IPS-18a (cell line): ENCODE data around the gene SOS1.
"Not testable (repeated sequence)": the region's sequence is repeated elsewhere in the genome, so short reads cannot be mapped to it uniquely, and the experiment has no call there.

Experiments used
- H3K27ac ChIP-seq: one replicate; pipeline ENCODE4 v1.5.1; 2013; ENCODE audit warnings: low read length
- H3K27me3 ChIP-seq: one replicate; pipeline ENCODE4 v1.6.1; 2013; ENCODE audit warnings: mild to moderate bottlenecking, low read length; ENCODE audit not compliant: control insufficient read depth, insufficient read depth
- H3K36me3 ChIP-seq: one replicate; pipeline ENCODE4 v1.6.1; 2013; ENCODE audit warnings: low read depth, low read length; ENCODE audit not compliant: control insufficient read depth
- H3K4me1 ChIP-seq: one replicate; pipeline ENCODE4 v1.6.1; 2013; ENCODE audit warnings: low read depth, low read length; ENCODE audit not compliant: control insufficient read depth
- H3K4me3 ChIP-seq: one replicate; pipeline ENCODE4 v1.5.1; 2013; ENCODE audit warnings: low read length
- H3K9ac ChIP-seq: one replicate; pipeline ENCODE4 v1.6.1; 2013; ENCODE audit warnings: mild to moderate bottlenecking, low read length, moderate library complexity
- H3K9me3 ChIP-seq: one replicate; pipeline ENCODE4 v1.6.1; 2013; ENCODE audit warnings: low read depth, low read length; ENCODE audit not compliant: control insufficient read depth

Gene SOS1

DNA sequence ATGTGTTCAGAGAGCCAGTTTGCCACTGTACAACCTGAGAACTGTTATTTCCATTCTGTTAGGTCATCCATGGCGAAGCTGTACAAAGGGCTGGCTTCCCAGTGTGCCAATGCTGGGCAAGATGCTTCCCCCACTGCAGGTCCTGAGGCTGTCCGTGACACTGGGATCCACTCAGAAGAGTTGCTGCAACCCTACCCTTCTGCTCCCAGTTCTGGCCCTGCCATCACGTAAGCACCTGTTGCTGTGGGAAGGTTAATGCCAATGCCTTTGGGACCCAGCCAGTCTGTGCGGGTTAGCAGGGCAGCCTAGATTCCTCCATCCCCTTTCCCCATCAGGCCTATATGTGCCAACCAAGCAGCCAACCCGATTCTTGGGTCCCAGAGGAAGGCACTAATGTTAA, 162.9 kb downstream of the SOS1 start:
- no peaks in the 10 kb centered on the region for H3K9me3 ChIP-seq
- no peaks in the 10 kb centered on the region for H3K4me1 ChIP-seq
- H3K27ac ChIP-seq, result no peak overlapping the region
- H3K27me3 ChIP-seq, result peaks cover 22% of the 10 kb centered on the region
- no peak overlapping the region for H3K4me3 ChIP-seq
- no peaks in the 10 kb centered on the region for H3K36me3 ChIP-seq
- no peak overlapping the region for H3K9ac ChIP-seq

GRCh38 chr2:38951766-38952165, 169.1 kb downstream of the SOS1 start:
- Histone ChIP-seq H3K27me3 (no peaks in the 10 kb centered on the region), H3K9ac (no peak overlapping the region), H3K4me3 (no peak overlapping the region), H3K36me3 (no peaks in the 10 kb centered on the region), H3K27ac (no peak overlapping the region), H3K9me3 (no peaks in the 10 kb centered on the region), H3K4me1 (no peaks in the 10 kb centered on the region)

- no peaks in the 10 kb centered on the region for H3K36me3 ChIP-seq
- H3K9ac ChIP-seq, result no peak overlapping the region
- H3K9me3 ChIP-seq, result no peaks in the 10 kb centered on the region
- no peak overlapping the region for H3K27ac ChIP-seq
- H3K4me3 ChIP-seq, result no peak overlapping the region
- peaks cover 3% of the 10 kb centered on the region for H3K4me1 ChIP-seq
- H3K27me3 ChIP-seq, result no peaks in the 10 kb centered on the region
Measured at GRCh38 chr2:38948995-38949394, 171.9 kb downstream of the SOS1 start.

DNA sequence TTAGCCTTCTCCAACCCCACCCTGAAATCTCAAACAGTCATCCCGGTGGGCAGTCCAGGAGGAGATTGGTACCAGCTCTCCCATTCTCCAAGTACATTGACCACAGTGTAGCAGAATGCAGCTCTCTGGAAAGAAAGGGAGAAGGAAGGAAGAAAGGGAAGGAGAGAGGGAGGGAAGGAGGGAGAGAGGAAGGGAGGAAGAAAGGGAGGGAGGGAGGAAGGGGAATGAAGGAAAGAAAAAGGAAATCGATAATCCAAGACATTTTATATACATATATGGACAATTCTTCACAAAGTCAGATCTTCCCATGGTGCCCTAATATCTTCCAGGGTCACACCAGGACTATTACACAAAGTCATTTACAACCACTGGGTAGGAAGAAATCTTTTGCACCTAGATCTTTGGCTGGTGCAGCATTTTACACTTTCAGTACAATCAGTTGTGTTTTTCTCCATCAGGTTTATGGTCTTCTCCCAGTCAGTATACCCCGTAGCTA, 172.4 kb downstream of the SOS1 start:
- Histone ChIP-seq H3K27me3 (no peaks in the 10 kb centered on the region), H3K27ac (no peak overlapping the region)

GRCh38 chr2:38947241-38948239, 173.3 kb downstream of the SOS1 start:
- Histone ChIP-seq H3K9ac (no peak overlapping the region), H3K9me3 (no peaks in the 10 kb centered on the region), H3K27me3 (no peaks in the 10 kb centered on the region), H3K36me3 (no peaks in the 10 kb centered on the region), H3K4me3 (no peak overlapping the region), H3K27ac (no peak overlapping the region), H3K4me1 (peaks cover 11% of the 10 kb centered on the region)

More for the DNA sequence above, 172.4 kb downstream of the SOS1 start:
- Histone ChIP-seq H3K4me1 (peaks cover 8% of the 10 kb centered on the region), H3K36me3 (no peaks in the 10 kb centered on the region), H3K4me3 (no peak overlapping the region), H3K9ac (no peak overlapping the region), H3K9me3 (no peaks in the 10 kb centered on the region)

DNA sequence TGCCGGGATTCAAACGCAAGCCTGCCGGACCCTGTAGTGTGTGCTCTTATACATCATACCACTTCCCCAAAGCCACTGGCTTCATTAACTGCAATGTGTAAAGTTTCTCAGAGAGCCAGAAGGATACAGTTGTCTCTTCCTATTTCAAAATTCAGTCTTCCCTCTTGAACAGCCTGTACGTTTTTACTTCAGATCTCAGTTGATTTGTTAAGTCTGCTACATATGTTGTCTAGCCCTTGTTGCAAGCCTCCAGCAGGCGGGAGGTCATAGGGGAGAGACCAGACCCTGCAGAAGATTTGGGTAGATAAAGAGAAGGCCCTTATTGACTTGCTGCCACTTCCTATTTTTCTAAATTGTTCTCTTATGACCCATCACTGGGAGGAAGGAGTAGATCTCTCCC, 174.9 kb downstream of the SOS1 start:
- H3K4me3 ChIP-seq, result no peak overlapping the region
- H3K9me3 ChIP-seq, result no peaks in the 10 kb centered on the region
- no peak overlapping the region for H3K9ac ChIP-seq
- peaks cover 11% of the 10 kb centered on the region for H3K4me1 ChIP-seq
- no peak overlapping the region for H3K27ac ChIP-seq
- no peaks in the 10 kb centered on the region for H3K27me3 ChIP-seq
- no peaks in the 10 kb centered on the region for H3K36me3 ChIP-seq

- Histone ChIP-seq H3K9me3 (no peaks in the 10 kb centered on the region), H3K27ac (no peak overlapping the region), H3K9ac (no peak overlapping the region), H3K27me3 (no peaks in the 10 kb centered on the region), H3K36me3 (no peaks in the 10 kb centered on the region), H3K4me3 (no peak overlapping the region), H3K4me1 (peaks cover 11% of the 10 kb centered on the region)
Measured at GRCh38 chr2:38945372-38945771, 175.5 kb downstream of the SOS1 start.

DNA sequence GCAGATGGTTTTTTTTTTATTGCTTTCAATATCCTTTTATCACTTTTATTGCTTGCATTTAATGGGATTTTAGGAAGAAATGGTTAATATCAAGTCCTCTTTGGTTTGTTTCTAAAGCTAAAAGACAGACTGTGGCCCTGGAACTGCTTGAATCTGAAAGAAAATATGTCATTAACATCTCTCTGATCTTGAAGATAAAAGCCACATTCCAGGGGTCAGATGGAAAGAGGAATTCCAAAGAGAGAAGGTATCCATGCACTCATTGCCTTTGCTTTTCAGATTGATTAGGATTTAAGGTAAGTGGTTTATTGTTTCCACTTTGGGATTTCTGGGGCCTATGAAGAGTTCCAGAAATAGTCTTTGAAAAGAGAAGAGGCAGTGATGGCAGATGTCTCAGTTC, 177.1 kb downstream of the SOS1 start:
- Histone ChIP-seq H3K27ac (no peak overlapping the region), H3K4me1 (peaks cover 11% of the 10 kb centered on the region), H3K4me3 (no peak overlapping the region), H3K27me3 (no peaks in the 10 kb centered on the region), H3K9me3 (no peaks in the 10 kb centered on the region), H3K9ac (no peak overlapping the region), H3K36me3 (no peaks in the 10 kb centered on the region)

- Histone ChIP-seq H3K27ac (no peak overlapping the region), H3K36me3 (no peaks in the 10 kb centered on the region), H3K27me3 (no peaks in the 10 kb centered on the region), H3K4me3 (no peak overlapping the region), H3K4me1 (peaks cover 11% of the 10 kb centered on the region), H3K9ac (no peak overlapping the region), H3K9me3 (no peaks in the 10 kb centered on the region)
Measured at GRCh38 chr2:38940746-38941145, 180.1 kb downstream of the SOS1 start.

DNA sequence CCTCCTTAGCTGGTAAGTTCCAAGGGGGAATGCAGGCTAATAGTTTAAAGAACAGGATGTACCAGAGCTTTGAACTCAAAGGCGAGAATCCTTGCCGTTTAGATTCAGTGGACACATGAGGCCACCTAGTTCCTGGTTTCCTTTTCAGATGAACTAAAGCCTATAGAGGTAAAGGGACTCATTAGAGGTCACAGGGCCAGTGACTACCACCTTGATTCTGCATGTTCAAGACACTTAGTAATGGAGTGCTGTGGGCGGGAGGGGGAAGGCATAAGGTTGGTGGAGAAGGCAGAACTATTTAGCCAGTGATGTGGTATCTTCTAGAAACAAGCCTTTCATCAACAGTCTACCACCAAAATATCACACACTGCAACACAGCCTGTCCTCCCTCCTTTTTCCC, 183.3 kb downstream of the SOS1 start:
- no peak overlapping the region for H3K27ac ChIP-seq
- no peaks in the 10 kb centered on the region for H3K36me3 ChIP-seq
- no peak overlapping the region for H3K9ac ChIP-seq
- no peaks in the 10 kb centered on the region for H3K4me1 ChIP-seq
- H3K27me3 ChIP-seq, result no peaks in the 10 kb centered on the region
- no peaks in the 10 kb centered on the region for H3K9me3 ChIP-seq
- H3K4me3 ChIP-seq, result no peak overlapping the region

- not testable (repeated sequence) for H3K4me1 ChIP-seq
Measured at GRCh38 chr2:38936516-38936915, 184.3 kb downstream of the SOS1 start.

More at GRCh38 chr2:38936516-38936915, 184.3 kb downstream of the SOS1 start:
- not testable (repeated sequence) for H3K9me3 ChIP-seq, H3K4me3 ChIP-seq, H3K27ac ChIP-seq, H3K36me3 ChIP-seq, H3K27me3 ChIP-seq, H3K9ac ChIP-seq
